ENCODE measurements around the gene TTC34.
A peak's percentile ranks its signal among the peaks of the same experiment; 100 is the strongest.

Gene TTC34

GRCh38 chr1:2822621-2823145 lies 21.2 kb upstream of the TTC34 start:
- DNase-seq (ENCODE audit: insufficient read length, low spot score) (no peak), FAIRE-seq (no peak)
- no peak for TF ChIP-seq POLR2A (IDR thresholded peaks at IDR 0.05; ENCODE audit: low read depth, low read length)

DNA sequence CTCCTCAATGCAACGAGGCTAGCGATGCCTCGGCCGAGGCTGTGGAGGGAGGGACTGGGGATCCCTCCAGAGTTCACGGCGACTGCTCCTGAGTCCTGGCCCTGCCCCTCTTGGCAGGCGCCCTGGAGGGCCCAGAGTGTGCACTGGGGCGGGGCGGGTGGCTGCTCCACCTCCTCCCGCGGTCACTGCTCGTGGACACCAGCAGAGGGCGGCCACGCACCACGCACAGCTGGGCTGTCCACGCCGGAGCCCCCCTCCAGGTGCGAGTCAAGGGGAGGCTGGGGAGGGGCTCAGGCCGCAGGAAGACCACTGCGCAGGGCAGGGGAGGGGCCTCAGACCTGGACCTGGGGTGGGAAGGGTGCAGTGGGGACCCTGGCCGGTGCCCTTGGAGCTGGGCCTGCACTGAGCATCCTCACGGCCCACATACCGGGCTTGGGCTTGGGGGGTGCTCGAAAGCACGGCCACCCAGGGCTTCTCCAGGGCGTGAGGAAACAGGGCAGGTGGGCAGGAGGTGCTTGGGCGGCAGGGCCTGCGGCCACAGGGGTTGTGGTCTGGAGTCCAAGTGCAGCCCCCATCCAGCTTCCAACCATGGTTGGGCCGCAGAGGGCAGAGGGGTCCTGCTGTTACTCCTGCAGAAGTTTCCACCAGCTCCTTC lies 20.6 kb upstream of the TTC34 start:
- DNase-seq (ENCODE audit: insufficient read length, low spot score) (peak; percentile 48), FAIRE-seq (no peak)
- no peak for TF ChIP-seq POLR2A (IDR thresholded peaks at IDR 0.05; ENCODE audit: low read depth, low read length)

GRCh38 chr1:2821373-2821955 lies 20.0 kb upstream of the TTC34 start:
- no peak for DNase-seq (ENCODE audit: insufficient read length, low spot score)
- FAIRE-seq = no peak
- no peak for TF ChIP-seq POLR2A (IDR thresholded peaks at IDR 0.05; ENCODE audit: low read depth, low read length)

DNA sequence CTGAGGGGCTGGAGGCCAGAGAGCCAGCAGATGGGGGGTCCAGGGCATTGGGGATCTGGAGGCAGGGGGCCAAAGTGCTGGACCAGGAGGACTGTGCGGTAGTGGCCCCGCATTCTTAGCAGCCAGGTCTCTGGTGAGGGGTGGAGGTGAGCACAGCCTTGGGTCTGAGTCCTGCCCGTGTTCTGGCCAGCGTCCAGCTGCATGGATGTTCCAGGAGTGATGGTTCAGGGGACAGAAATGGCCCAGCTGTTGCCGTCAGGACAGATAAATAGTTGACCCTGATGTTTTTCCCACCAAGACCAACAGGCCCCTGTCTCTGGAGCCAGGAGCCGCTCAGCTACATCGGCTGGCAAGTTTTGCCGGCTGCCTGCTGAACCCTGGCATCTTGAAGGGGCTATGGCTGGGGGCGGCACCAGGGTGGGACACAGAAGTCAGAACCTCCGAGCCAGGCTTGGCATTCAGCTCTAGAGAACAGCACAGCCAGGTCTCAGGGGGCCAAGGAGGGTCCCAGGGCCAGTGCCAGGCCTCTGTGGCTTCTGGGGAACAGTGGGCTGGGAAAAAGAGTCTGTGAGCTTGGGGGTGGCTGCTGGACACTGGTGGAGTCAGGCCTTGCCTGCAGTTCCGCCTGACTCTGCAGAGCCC lies 19.4 kb upstream of the TTC34 start:
- no peak for TF ChIP-seq POLR2A (IDR thresholded peaks at IDR 0.05; ENCODE audit: low read depth, low read length)
- FAIRE-seq (no peak), DNase-seq (ENCODE audit: insufficient read length, low spot score) (no peak)

DNA sequence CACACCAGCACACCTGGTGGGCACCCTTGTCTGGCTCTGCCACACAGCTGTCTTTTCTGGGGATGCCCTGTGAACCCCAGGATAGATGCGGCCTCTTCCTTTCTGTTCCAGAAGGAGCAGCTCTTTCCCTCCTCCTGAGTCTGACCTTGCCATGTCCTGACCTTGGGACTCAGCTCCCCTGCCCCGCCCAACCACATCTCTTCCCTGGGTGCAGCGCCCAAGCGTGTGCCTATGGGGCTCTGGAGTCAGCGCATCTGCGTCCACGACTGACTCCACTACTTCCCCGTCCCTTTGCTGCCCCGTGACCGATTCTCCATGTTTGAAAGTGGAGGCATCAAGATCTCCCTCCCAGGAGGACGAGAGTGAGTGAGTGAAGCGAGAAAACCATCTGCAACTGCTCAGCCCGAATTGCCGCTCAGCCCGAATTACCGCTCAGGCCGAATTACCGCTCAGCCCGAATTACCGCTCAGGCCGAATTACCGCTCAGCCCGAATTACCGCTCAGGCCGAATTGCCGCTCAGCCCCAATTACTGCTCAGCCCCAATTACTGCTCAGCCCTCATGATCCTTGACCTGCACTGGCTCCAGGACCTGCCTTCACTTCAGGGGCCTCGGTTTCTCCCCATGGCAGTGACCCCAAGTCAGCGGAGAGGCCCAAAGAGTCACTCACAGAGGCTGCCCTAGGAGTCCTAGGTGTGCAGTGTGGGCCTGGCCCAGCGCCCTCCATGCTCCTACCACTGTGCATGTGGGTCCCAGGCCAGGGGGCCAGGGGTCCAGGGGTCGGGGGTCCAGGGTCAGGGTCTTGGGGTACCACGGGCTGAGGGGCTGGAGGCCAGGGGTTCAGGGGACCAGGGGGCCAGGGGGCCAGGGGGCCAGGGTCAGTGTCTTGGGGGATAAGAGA lies 18.6 kb upstream of the TTC34 start:
- no peak for TF ChIP-seq POLR2A (IDR thresholded peaks at IDR 0.05; ENCODE audit: low read depth, low read length)
- DNase-seq (ENCODE audit: insufficient read length, low spot score) = no peak
- FAIRE-seq = no peak

- TF ChIP-seq POLR2A (IDR thresholded peaks at IDR 0.05; ENCODE audit: low read depth, low read length) = no peak
- no peak for DNase-seq (ENCODE audit: insufficient read length, low spot score)
- FAIRE-seq = no peak
Observed at GRCh38 chr1:2819429-2819828, 17.9 kb upstream of the TTC34 start.

- no peak for DNase-seq (ENCODE audit: insufficient read length, low spot score)
- FAIRE-seq = no peak
- no peak for TF ChIP-seq POLR2A (IDR thresholded peaks at IDR 0.05; ENCODE audit: low read depth, low read length)
Observed at GRCh38 chr1:2817784-2818564, 16.5 kb upstream of the TTC34 start.

- no peak for TF ChIP-seq POLR2A (IDR thresholded peaks at IDR 0.05; ENCODE audit: low read depth, low read length)
- FAIRE-seq (no peak), DNase-seq (ENCODE audit: insufficient read length, low spot score) (no peak)
Observed at GRCh38 chr1:2816786-2817185, 15.3 kb upstream of the TTC34 start.

- no peak for TF ChIP-seq POLR2A (IDR thresholded peaks at IDR 0.05; ENCODE audit: low read depth, low read length)
- DNase-seq (ENCODE audit: insufficient read length, low spot score) (no peak), FAIRE-seq (no peak)
Observed at GRCh38 chr1:2815551-2815950, 14.1 kb upstream of the TTC34 start.

DNA sequence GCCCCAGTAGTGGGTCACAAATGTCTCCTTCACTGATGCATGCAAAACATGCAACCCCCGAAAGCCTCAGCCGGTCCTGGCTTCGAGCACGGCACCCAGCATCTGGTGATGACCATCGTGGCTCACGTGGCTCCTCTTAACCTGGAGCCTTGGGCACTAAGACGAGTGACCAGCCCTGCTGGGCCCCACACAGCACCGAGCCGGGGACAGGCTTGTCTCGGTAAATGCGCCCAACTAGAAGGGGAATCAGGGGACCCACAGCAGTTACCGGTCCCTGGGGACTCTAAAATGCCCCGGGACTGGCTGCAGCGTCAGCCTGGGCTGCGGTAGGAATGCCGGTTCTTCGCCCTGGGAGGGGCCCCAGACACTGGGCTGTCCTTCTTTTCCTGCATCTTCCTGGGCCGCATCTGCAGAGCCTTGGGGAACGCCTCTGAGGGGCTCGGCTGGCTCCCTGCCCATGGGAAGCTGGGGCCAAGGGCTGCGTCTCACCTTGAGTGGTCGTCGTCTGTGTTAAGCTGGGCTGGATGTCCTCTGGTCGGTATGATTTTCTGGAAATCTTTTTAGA lies 13.1 kb upstream of the TTC34 start:
- DNase-seq (ENCODE audit: insufficient read length, low spot score) = no peak
- TF ChIP-seq POLR2A (IDR thresholded peaks at IDR 0.05; ENCODE audit: low read depth, low read length) = no peak
- no peak for FAIRE-seq

GRCh38 chr1:2812939-2813653 lies 11.6 kb upstream of the TTC34 start:
- no peak for TF ChIP-seq POLR2A (IDR thresholded peaks at IDR 0.05; ENCODE audit: low read depth, low read length)
- FAIRE-seq (no peak), DNase-seq (ENCODE audit: insufficient read length, low spot score) (no peak)

DNA sequence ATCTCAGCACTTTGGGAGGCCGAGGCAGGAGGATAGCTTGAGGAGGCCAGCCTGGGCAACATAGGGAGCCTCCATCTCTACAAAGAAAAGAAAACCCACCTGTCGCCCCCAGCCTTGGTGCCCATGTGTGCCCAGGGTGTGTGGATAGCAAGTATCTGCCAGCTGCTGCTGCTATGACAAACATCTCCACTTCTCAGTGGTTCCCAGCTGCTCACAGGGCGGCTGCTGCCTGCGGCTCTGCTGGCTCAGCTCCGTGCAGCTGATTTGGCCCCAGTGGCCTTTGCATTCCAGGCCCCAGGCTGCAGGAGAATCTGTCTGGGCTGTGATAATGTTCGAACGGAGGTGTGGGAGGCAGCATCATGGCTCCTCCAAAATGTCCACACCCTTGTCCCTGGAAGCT lies 10.6 kb upstream of the TTC34 start:
- DNase-seq (ENCODE audit: insufficient read length, low spot score) (no peak), FAIRE-seq (no peak)
- no peak for TF ChIP-seq POLR2A (IDR thresholded peaks at IDR 0.05; ENCODE audit: low read depth, low read length)

Measured in H54 (cell line).